Measurements from ENCODE around the gene CENPO.

The CENPO gene

GRCh38 chr2:24833821-24834732, 40.9 kb downstream of the CENPO start:
- TF ChIP-seq SIN3A (IDR thresholded peaks at IDR 0.05; ENCODE audit: borderline replicate concordance, insufficient read depth, low read length): no peak
- no peak for TF ChIP-seq TAF1 (IDR thresholded peaks at IDR 0.05; ENCODE audit: borderline replicate concordance, insufficient read depth, low read length)
- no peak for TF ChIP-seq REST (IDR thresholded peaks at IDR 0.05; ENCODE audit: insufficient read depth in 1 of 2, low read depth in 2 of 2, low read length in 2 of 2)
- TF ChIP-seq FOXP2 (optimal IDR thresholded peaks at IDR 0.05; ENCODE audit: borderline replicate concordance, extremely low read depth, extremely low read length, insufficient read depth): no peak
- no peak for TF ChIP-seq POLR2AphosphoS5 (IDR thresholded peaks at IDR 0.05; ENCODE audit: low read depth, low read length)

DNA sequence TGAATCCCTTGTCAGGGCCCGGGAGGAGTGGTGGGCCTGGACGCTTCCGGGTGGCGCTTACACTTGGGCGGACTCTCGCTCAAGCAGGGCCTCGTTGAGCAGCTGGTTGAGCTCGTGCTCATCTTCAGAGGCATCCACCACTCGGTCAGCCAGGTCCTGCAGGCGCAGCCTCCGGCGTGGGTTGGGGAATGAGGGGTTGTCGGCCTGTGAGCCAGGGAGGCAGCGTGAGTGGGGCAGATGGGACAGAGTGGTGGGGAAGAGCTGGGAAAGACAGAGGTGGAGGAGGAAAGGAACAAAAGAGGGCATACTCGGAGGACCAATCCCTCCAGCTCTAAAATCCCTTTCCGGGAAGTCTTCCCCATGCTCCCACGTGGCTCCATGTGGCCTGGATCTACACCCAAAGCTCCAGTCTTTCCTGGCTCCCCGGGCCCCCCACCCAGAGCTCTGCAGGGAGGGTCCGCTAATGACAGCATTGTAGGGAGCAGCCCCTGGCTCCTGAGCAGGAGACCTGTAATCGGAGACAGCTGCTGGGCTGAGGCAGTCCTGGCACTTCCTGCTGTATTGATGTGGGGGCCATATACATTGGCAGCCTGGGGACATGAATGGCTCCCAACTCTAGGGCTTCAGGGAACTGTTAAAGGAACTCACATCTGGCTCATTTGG, 41.6 kb downstream of the CENPO start:
- TF ChIP-seq REST (IDR thresholded peaks at IDR 0.05; ENCODE audit: insufficient read depth in 1 of 2, low read depth in 2 of 2, low read length in 2 of 2): no peak
- TF ChIP-seq SIN3A (IDR thresholded peaks at IDR 0.05; ENCODE audit: borderline replicate concordance, insufficient read depth, low read length): no peak
- TF ChIP-seq POLR2AphosphoS5 (IDR thresholded peaks at IDR 0.05; ENCODE audit: low read depth, low read length): no peak
- no peak for TF ChIP-seq TAF1 (IDR thresholded peaks at IDR 0.05; ENCODE audit: borderline replicate concordance, insufficient read depth, low read length)
- TF ChIP-seq FOXP2 (optimal IDR thresholded peaks at IDR 0.05; ENCODE audit: borderline replicate concordance, extremely low read depth, extremely low read length, insufficient read depth): no peak

DNA sequence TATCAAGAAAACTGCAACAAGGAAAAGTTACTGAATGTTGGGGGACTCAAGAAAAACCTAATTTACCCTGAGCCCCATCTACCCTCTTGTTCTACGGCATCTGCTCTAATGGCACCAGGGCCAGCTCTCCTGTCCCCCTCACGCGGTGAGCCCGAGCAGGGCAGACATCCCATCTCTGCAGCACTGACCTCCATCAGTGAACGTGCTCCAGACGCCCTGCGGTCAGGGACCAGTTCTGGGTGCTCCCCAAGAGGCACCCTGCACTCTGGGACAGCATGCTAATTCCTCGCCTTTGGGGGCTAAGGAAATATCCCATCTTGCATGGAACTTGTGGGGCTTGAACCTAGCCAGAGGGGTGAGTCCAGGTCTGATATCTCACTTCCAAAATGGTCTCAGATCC, 43.0 kb downstream of the CENPO start:
- TF ChIP-seq TAF1 (IDR thresholded peaks at IDR 0.05; ENCODE audit: borderline replicate concordance, insufficient read depth, low read length) (no peak), FOXP2 (optimal IDR thresholded peaks at IDR 0.05; ENCODE audit: borderline replicate concordance, extremely low read depth, extremely low read length, insufficient read depth) (no peak), POLR2AphosphoS5 (IDR thresholded peaks at IDR 0.05; ENCODE audit: low read depth, low read length) (no peak), REST (IDR thresholded peaks at IDR 0.05; ENCODE audit: insufficient read depth in 1 of 2, low read depth in 2 of 2, low read length in 2 of 2) (no peak), SIN3A (IDR thresholded peaks at IDR 0.05; ENCODE audit: borderline replicate concordance, insufficient read depth, low read length) (no peak)

- no peak for TF ChIP-seq POLR2AphosphoS5 (IDR thresholded peaks at IDR 0.05; ENCODE audit: low read depth, low read length)
- TF ChIP-seq SIN3A (IDR thresholded peaks at IDR 0.05; ENCODE audit: borderline replicate concordance, insufficient read depth, low read length): no peak
- no peak for TF ChIP-seq TAF1 (IDR thresholded peaks at IDR 0.05; ENCODE audit: borderline replicate concordance, insufficient read depth, low read length)
- no peak for TF ChIP-seq FOXP2 (optimal IDR thresholded peaks at IDR 0.05; ENCODE audit: borderline replicate concordance, extremely low read depth, extremely low read length, insufficient read depth)
- TF ChIP-seq REST (IDR thresholded peaks at IDR 0.05; ENCODE audit: insufficient read depth in 1 of 2, low read depth in 2 of 2, low read length in 2 of 2): no peak
These were observed 43.5 kb downstream of the CENPO start for GRCh38 chr2:24836706-24837105.
